ENCODE results near the gene PEX1.
"Not testable (repeated sequence)": the region's sequence is repeated elsewhere in the genome, so short reads cannot be mapped to it uniquely, and the experiment has no call there.

Gene PEX1

GRCh38 chr7:92503767-92504166 lies 24.6 kb downstream of the PEX1 start:
- DNase-seq = no peak

DNA sequence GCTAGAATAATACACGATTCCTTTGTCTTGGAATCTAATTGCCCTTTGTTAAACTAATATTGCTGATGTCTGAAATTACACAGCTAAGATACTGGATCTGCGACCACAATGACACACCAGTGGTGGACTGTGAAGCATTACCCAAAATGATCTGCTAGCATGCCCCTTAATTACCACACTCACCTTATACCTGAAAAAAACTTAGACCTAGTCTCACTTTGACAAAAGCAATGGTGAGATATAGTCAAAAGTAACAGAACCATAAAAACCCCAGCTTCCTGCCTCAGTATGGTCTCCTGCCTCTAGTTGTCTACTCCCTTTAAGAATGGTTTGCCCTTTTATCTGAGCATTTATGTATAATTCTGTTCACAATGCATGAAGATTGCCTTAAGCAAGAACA lies 29.8 kb downstream of the PEX1 start:
- no peak for DNase-seq

DNA sequence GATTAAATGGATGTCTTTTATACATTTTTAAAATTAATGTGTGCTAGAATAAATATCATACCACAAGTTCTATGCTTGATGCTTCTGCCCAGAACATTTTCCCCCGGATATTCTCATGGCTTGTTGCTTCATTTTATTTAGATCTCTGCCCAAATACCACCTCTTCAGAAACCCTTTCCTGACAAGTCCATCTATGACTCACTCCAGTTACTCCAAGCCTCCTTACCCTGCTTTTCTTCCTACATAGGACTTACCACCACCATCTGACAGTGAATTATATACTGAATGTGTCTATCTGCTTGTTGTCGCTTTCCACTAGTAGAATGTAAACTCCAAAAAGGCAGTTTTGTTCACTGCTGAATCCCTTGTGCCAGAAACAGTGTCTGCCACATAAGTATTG lies 31.4 kb downstream of the PEX1 start:
- DNase-seq = peak; percentile 7

GRCh38 chr7:92489634-92490033 lies 38.7 kb downstream of the PEX1 start:
- DNase-seq = no peak

- DNase-seq = no peak
Measured at GRCh38 chr7:92487804-92488203, 40.5 kb downstream of the PEX1 start.

GRCh38 chr7:92485974-92486373 lies 42.3 kb downstream of the PEX1 start:
- no peak for DNase-seq

DNA sequence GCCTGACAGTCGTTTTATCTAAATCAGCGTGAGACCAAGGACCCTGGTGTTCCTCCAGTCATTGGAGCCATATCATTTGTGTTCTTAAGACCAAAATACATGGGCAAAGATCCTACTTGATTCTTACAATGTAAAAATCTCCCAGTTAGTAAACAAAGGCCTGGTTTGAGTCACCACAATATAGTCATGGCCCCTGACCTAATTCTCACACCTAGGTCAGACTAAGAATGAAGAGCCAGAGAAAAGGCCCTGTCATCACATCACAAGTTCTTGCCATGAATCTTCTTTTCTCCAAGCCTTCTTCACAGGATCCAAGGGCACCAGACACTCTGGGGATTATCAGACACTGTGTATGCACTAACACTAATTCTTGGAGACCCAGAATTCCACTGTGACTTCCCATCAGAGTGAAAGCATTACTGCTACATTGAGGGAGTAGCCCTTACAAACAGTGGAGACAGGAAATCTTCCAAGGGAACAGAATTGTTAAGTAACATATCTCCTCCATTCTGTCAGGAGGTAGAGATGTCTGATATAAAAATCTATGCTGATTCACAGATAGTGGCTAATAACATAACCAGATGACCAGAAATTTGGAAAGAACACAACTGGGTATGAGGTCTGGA lies 42.9 kb downstream of the PEX1 start:
- no peak for DNase-seq

GRCh38 chr7:92484226-92484625 lies 44.1 kb downstream of the PEX1 start:
- DNase-seq = not testable (repeated sequence)

DNA sequence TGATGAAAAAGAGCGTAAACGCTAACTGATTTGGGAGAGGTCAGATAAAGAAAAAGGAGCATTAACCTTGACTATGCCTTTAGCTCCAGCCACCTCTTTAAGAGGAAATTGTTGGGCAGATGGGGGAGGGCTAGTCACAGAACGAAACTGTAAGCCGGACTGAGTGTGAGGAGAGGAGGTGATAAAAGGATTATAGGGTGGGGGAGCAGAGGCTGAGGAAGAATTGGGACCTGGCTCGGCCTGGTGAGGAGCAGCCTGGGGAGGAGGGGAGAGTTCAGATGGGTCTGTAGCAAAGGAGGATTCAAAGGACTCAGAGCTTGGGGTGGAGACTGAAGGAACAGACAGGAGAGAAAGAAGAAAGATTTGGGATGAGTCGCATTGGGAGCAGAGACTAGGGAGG lies 44.7 kb downstream of the PEX1 start:
- DNase-seq = not testable (repeated sequence)

- DNase-seq = not testable (repeated sequence)
Measured at GRCh38 chr7:92479146-92479545, 49.2 kb downstream of the PEX1 start.

DNA sequence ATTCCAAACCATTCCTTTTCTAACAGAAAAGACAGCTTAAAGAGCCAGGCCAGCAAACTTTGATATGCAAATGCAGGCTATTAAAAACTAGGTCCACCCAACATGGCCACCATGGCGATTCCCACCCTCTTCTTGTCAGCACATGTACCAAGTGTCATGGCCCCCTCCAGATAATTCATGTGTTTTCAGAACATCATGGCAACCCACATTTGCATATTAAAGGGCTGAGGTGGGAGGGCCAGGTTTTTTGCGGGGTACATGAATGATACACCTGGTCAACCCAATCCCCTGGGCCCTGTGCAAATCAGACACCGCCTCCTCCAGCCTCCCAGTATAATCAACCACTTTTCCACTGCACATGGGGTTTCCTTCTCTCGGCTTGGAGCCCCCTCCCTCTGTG lies 49.6 kb downstream of the PEX1 start:
- no peak for DNase-seq

DNA sequence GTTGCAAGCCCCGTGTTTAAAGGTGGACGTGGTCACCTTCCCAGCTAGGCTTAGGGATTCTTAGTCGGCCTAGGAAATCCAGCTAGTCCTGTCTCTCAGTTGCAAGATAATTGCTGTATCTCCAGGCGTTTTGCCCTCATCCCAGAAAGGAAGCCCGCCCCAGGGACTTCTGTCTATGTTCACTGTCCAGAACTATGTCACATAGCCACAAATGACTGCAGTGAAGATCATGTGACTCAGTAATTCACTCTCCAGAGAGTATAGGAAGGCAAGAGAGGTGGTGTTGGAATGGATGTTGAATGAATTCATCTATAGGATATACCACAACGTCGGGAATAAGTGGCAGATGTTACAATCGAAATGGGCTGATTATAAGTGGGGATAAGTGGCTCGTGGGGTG lies 50.2 kb downstream of the PEX1 start:
- no peak for DNase-seq

GRCh38 chr7:92477681-92478080 lies 50.6 kb downstream of the PEX1 start, which contains the start of gene ERVW-1:
TSS of gene ERVW-1 (minus strand) at chr7:92477946. CDS start at chr7:92470381, 7,565 bp downstream.
- DNase-seq = not testable (repeated sequence)

- DNase-seq = not testable (repeated sequence)
Measured at GRCh38 chr7:92475851-92476590, 52.3 kb downstream of the PEX1 start.

DNA sequence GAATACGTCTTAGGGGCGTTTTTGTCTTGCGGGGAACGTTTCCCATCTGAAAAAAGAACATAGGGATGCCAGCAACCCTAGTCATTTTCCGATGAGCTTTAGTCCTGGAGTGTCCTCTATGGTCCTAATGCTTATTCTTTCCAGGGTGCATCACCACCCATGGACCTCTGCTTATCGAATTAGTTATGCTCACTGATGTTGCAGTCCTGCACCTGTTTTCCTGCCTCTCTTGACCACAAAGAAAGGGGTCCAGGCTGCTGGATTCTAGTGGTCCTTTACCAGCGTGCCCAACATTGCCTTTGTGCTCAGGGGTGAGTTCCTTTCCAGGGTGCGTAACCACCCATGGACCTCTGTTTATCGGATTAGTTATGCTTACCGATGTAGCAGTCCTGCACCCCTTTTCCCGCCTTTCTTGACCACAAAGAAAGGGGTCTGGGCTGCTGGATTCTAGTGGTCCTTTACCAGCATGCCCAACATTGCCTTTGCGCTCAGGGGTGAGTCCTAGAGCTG lies 53.0 kb downstream of the PEX1 start:
- not testable (repeated sequence) for DNase-seq

GRCh38 chr7:92473989-92474388 lies 54.3 kb downstream of the PEX1 start:
- not testable (repeated sequence) for DNase-seq

DNA sequence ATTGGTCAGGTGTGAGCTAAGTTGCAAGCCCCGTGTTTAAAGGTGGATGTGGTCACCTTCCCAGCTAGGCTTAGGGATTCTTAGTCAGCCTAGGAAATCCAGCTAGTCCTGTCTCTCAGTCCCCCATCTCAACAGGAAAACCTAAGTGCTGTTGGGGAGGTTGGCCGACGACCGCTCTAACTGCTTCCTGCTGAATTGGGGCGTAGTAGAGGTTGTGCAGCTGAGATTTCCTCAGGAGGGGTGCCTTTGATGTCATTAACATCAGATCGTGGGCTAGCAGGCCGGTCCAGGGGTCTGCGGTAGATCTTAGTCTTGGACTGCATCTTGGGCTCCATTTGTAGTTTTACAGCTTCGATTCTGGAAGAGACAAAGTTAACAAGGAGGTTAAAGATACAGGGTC lies 59.7 kb downstream of the PEX1 start:
- not testable (repeated sequence) for DNase-seq

DNA sequence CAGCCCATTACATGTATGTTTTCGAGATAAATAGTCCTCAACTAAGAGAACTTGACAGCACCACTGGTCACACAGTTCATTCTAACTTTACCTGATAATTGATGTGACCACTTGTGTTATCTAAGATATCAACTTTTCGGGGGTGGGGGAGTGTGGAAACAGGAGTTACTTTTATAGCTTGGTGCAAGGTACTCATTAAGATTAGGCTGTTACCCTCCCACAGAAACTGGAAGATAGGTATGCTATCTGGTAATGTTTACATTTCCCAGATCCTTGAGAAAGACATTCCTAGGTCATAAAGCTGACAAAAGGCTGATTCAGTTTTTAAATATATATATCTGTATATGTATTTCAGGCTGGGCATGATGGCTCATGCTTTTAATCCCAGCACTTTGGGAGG lies 61.6 kb downstream of the PEX1 start:
- peak; percentile 45 for DNase-seq

GRCh38 chr7:92464515-92464914 lies 63.8 kb downstream of the PEX1 start:
- no peak for DNase-seq

GRCh38 chr7:92462560-92462959 lies 65.8 kb downstream of the PEX1 start:
- no peak for DNase-seq

DNA sequence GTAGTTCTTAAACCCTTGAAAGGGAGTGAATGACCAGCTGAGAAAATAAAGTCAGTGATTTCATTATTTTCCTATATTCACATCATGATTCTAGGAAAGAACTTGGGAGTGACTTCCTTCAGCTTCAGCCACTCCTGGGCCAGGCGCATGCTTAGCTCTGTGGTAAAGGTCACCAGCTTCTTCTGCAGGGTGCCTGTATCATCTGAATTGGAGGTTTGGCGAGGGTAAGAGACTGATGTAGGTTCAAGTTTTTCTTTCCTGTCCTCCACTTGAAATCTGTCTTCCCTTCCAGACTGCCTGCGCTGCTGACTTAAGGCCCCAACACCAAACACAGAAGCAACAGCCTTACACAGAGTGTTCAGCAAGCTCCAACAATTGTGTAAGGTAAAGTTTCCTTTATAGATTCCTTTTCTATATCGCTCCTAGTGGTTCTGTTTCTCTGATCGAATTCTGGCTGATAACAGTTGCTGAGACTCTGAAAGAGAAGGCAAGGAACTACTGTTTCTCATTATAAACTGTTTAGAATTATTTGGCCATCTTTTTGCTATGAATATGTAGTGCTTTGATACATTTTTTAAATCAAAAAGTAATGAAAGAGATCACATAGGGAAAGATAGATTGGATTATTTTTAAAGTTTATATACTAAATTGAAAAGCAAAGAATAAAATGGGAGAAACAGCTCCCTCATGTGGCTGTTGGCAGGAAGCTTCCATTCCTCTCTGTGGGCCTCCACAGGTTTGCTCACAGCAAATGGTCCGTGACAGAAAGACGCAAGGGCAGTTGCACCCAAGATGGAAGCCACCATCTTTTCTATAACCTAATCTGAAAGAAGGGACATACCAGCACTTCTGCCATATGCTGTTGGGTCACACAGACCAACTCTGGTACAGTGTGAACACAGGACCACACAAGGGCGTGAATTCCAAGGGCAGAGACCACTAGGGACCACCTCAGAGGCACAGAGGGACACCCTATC lies 67.0 kb downstream of the PEX1 start:
- DNase-seq = no peak

DNA sequence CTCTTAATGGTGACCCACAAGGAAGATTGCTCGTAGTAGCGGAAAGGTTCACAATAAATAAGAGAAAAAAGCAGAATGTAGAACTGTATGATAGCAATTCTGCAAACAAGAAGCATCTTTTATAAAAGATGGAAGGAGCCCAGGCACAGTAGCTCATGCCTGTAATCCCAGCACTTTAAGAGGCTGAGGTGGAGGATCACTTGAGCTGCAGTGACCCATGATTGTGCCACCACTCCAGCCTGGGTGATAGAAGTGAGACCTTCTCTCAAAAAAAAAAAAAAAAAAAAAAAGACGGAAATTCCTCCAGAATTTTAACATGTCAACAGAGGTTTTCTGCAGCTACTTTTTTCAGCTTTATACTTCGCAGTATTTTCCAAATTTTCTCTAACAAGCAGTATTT lies 67.8 kb downstream of the PEX1 start:
- no peak for DNase-seq

DNA sequence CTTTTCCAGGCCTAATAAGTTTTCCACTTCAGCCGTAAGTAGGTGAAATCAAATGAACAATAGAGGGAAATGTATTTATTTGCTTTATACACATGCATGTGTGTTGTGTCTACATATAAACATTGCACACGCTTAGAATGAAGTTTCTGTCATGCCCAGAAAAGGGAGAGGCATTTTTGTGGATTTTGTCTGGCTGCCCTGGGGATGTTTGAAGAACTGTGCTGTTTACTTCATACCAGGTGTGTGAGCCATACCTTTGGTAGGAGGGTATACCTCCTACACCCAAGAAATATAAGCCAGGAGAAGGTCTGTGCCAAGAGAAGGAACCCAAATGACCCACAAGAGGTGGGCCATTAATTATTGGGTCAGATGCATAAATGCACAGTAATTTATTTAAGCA lies 68.2 kb downstream of the PEX1 start:
- DNase-seq = no peak
